ENCODE measurements around the gene ZMIZ1. TPM values are rescaled to one million over a fixed set of nuclear protein-coding genes. Genes with fewer than 3 reads are reported as not detected.
A peak's percentile ranks its signal among the peaks of the same experiment; 100 is the strongest.

Gene ZMIZ1
- total RNA-seq, 1 experiment from 2014 or later: 22.3 TPM

DNA sequence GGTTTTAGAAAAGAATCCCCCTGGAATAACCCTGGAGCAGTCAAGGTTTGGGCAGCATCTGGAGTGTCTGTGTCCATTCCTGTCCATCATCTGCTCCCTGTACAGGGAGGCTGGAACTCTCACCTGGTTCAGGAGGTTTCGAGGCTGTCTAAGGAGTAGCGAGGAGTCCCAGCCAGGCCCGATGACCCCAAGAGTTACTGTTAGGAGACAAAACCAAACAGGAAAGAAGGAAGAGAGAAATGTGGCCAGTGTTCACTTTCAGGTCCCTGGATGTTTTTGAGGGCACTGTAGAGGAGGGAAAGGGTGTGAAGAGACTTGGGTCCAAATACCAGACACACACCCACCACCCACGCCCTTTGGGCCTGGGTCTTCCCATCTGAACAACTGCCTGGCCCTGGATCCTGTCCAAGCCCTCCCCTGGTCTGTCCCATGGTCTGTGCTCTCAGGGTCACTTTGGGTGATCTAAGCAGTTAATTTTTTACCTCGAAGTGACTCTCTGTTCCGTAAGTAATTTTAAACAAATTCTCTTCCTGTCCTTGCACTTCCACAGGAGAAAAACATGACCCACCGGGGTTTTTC is 117.1 kb downstream of the ZMIZ1 start:
- H3K4me1 ChIP-seq (replicated peaks): peaks cover 92% of the 10 kb centered on the region
- peak overlapping the region; percentile 76 for H3K27ac ChIP-seq
- H3K36me3 ChIP-seq: peaks cover 67% of the 10 kb centered on the region
- no peak overlapping the region for H3K4me3 ChIP-seq
- H3K27me3 ChIP-seq (replicated peaks): no peaks in the 10 kb centered on the region
- DNase-seq (ENCODE audit: low read depth in 1 of 2, low spot score in 2 of 2): no peak
- H3K9me3 ChIP-seq (replicated peaks): no peaks in the 10 kb centered on the region

DNA sequence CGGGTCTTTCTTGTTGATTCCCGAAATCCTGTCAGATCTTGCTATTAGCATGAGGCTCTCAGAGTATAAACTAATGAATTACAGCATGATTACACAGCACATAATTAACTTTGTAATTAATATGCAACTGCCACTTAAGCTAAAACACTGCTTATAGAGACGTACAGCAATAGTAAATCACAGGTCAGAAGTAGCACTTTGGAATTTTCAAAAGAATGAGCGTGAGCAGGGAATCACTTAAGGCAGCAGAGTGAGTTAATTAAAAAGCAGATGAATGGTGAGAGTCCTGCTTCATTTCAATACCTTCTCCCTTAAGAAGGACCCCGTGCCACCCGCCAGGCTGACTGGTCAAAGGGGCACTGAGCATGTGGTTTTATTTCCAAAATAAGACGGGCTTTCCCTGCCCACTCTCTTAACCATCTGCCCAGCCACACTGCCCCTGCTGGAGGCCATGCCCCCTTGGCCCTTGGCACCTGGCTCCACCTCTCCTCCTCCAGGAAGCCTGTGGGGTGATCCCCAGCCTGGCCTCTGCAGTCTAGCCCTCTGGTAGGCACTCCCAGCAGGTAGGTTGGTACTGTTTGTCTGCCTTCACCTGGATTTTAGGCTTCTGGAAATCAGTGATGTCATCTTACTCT is 117.8 kb downstream of the ZMIZ1 start:
- H3K36me3 ChIP-seq: peaks cover 71% of the 10 kb centered on the region
- no peak for DNase-seq (ENCODE audit: low read depth in 1 of 2, low spot score in 2 of 2)
- peaks cover 92% of the 10 kb centered on the region for H3K4me1 ChIP-seq (replicated peaks)
- H3K9me3 ChIP-seq (replicated peaks): no peaks in the 10 kb centered on the region
- H3K27me3 ChIP-seq (replicated peaks): no peaks in the 10 kb centered on the region
- no peak overlapping the region for H3K4me3 ChIP-seq
- peak overlapping the region; percentile 76; the same call in 1 of the 2 replicates for H3K27ac ChIP-seq

DNA sequence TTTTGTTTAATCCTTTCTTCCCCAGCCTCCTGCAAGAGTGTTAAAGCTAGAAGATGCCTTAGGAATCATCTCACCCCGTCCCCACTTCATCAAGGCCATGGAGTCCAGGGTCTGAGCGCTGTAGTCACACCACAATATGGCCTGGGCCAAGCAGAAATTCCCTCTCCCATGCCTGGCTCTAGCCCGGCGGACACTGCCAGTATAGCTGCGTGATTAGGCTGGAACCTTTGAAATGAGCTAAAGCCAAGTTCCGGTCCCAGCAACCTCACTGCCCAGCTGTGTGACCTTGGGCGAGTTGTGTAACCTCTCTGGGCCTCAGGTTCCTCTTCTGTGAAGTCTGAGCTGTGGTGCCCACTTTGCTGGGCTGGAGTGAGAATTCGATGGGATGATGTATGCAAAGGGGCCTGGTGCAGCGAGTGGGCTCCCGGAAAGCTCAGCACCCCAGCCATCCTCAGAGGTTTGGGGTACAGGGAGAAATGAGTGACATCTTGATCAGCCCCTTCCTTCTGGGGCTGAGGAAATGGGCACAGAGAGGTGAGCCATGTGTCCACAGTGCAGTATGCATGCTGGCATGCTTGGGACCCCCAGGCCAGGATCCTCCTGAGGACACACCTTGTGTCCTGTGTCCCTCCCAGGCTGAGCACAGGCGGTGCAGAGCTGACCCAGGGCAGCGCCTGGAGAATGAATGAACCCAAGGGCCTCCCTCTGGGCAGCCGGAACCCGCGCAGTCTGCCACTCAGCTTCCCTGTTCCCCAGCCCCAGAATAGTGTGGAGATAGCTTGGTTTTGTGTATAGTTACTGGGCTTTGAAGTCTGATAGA is 118.6 kb downstream of the ZMIZ1 start:
- H3K36me3 ChIP-seq: peaks cover 66% of the 10 kb centered on the region
- no peak overlapping the region for H3K27ac ChIP-seq
- peaks cover 92% of the 10 kb centered on the region for H3K4me1 ChIP-seq (replicated peaks)
- H3K4me3 ChIP-seq: no peak overlapping the region
- DNase-seq (ENCODE audit: low read depth in 1 of 2, low spot score in 2 of 2): no peak
- H3K9me3 ChIP-seq (replicated peaks): no peaks in the 10 kb centered on the region
- no peaks in the 10 kb centered on the region for H3K27me3 ChIP-seq (replicated peaks)

DNA sequence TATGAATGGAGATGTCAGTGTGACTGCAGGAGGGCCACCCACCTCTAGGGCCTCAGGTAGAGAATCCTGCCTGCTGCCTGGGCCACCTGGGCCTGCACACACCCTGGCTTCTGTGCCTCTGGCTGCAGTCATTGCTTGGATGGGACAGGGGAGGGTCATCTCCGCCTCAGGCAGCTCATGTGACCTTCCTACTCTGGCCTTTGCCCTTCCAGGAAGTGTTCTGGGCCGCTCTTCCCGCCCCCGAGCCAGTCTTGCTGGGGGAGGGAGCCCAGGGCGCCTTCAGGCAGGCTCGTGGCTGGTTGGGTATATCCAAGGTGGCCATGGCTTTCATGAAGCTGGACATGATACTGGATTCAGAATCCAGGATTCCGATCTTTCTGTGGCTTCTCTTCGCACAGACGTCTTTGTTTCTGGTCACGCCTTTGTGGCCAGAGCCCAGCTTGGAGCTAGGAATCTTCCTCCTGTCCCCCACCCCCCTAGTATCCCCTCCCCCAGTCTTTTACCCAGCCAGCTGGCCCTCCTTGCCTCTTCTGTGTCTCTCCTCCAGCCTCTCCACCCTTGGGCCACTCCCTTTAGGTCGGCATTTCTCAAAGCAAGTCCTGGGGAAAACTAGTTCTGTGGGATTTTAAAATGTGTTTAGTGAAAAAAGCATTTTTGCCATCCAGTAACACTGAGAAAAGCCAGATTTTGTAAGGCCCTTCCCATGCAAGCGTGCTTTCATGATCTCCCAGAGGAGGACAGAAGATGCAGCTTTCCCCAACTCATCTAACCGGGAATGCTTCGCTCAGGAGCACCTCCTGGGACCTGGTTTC is 119.6 kb downstream of the ZMIZ1 start:
- H3K27ac ChIP-seq: no peak overlapping the region
- peaks cover 92% of the 10 kb centered on the region for H3K4me1 ChIP-seq (replicated peaks)
- no peaks in the 10 kb centered on the region for H3K9me3 ChIP-seq (replicated peaks)
- H3K36me3 ChIP-seq: peaks cover 63% of the 10 kb centered on the region
- no peak for DNase-seq (ENCODE audit: low read depth in 1 of 2, low spot score in 2 of 2)
- H3K27me3 ChIP-seq (replicated peaks): no peaks in the 10 kb centered on the region
- H3K4me3 ChIP-seq: no peak overlapping the region

DNA sequence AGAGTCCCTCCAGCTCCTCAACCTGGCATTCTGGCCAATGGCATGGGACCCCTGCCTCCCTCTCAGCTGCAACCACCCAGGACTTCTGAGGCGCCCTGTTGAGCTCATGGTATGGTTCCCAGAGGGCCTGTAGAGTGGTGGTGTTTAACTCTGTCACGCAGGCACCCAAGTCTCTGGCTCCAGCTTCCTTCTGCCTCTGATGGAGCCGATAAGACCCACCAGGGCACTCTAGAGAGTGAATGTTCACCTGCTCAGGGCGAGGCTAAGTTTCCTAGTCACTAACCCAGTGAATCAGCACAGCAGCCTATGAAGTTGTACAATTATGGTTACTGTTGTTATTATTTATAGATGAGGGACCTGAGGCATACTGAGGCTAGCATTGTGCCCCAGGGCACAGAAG is 120.4 kb downstream of the ZMIZ1 start:
- peaks cover 87% of the 10 kb centered on the region for H3K4me1 ChIP-seq (replicated peaks)
- no peak overlapping the region for H3K27ac ChIP-seq
- no peak for DNase-seq (ENCODE audit: low read depth in 1 of 2, low spot score in 2 of 2)
- no peaks in the 10 kb centered on the region for H3K9me3 ChIP-seq (replicated peaks)
- no peaks in the 10 kb centered on the region for H3K27me3 ChIP-seq (replicated peaks)
- no peak overlapping the region for H3K4me3 ChIP-seq
- peaks cover 70% of the 10 kb centered on the region for H3K36me3 ChIP-seq

DNA sequence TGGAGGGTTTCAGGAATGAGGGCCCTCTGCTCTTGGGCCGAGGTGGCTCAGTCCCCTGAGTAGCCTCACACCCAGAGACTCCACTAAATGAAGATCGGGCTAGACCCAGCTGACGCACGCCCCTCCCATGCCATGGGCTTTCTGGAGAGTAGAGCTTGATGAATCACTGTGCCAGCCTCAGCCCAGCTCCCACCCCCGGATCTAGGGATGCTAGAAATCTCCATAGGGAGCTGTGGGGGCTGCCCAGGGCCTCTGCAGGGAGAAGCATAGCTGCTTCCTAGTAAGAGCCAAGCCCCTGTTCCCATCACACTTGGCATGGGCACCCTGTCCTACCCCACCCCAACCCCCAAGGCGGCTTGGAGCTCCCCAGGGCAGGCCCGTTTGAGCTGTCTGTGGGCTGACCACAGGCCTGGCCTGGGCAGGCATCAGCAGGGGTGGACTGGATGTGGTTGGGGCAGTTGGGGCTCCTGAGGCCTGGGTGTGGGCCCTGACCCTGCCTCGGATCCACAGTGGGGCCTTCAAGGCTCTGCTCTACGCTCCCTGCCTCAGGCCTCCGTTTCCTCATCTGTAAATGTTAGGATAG is 121.2 kb downstream of the ZMIZ1 start:
- Histone ChIP-seq H3K27me3 (replicated peaks) (no peaks in the 10 kb centered on the region), H3K4me3 (no peak overlapping the region), H3K36me3 (peaks cover 67% of the 10 kb centered on the region), H3K9me3 (replicated peaks) (no peaks in the 10 kb centered on the region), H3K4me1 (replicated peaks) (peaks cover 84% of the 10 kb centered on the region), H3K27ac (0 out of 2 replicates have a peak overlapping the region, but pooled peaks have one; percentile 29)
- no peak for DNase-seq (ENCODE audit: low read depth in 1 of 2, low spot score in 2 of 2)

DNA sequence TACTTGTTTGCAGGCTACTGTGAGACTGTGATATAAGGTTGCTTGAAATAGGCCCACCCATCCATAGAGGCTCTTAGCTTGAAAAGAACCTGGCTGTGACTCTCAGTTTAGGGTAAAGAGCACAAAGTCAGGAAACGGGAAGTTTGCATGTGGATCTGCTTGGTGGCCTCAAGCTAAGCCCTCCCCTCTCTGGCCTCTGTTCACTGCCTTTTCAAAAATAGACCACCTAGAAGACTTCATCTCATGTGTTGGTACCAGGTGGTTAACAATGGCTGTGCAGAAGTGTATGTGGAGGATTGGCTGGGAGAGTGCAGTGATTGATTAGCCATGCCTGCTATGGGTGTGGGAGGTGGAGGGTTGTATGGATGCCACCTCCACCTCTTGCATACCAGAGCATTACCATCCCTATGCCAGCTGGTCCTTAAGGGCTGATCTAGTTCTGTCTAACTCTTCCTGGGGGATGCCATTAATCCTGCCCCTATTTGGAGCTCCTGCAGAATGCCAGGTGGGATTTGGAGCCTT is 122.0 kb downstream of the ZMIZ1 start:
- no peak overlapping the region for H3K4me3 ChIP-seq
- H3K27ac ChIP-seq: no peak overlapping the region
- no peak for DNase-seq (ENCODE audit: low read depth in 1 of 2, low spot score in 2 of 2)
- peaks cover 84% of the 10 kb centered on the region for H3K4me1 ChIP-seq (replicated peaks)
- H3K9me3 ChIP-seq (replicated peaks): no peaks in the 10 kb centered on the region
- H3K36me3 ChIP-seq: peaks cover 68% of the 10 kb centered on the region
- no peaks in the 10 kb centered on the region for H3K27me3 ChIP-seq (replicated peaks)

DNA sequence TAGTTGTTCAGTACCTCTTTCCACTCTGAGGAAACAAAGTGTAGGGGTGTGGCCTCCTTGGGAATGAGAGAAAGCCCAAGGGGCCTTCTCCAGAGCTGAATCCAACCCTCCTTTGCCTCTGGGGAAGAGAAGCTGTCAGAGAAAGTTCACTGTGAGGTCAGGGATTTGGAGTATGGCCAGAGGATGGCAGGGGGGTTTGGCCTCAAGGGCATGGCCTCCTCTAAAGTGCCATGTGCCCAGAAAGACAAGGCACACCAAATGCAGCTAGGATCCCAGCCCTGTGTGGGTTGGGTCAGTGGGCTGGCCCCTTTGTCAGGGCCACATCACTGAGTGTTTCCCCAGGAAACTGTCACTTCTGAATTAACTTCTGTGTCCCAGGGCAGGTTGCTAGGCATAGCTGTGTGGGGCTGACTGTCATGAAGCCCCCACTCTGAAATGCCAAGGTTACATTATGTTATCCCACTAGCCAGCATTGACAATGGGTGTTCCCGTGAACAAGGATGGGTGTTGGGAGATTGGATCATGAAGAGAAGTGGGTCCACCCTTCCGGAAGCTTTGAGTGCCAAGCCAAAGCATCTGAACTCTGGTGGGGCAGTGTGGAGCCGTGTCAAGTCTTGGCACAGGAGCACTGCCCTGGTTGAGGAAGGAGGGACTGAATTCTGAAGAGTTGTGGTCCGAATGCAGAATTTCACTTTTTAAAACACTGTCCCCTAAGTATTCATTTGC is 123.3 kb downstream of the ZMIZ1 start:
- Histone ChIP-seq H3K4me1 (replicated peaks) (peaks cover 84% of the 10 kb centered on the region), H3K27ac (peak overlapping the region; percentile 26), H3K4me3 (no peak overlapping the region), H3K9me3 (replicated peaks) (no peaks in the 10 kb centered on the region), H3K27me3 (replicated peaks) (no peaks in the 10 kb centered on the region), H3K36me3 (peaks cover 68% of the 10 kb centered on the region)
- DNase-seq (ENCODE audit: low read depth in 1 of 2, low spot score in 2 of 2): peak in 1 of 2 experiments; percentile 51

DNA sequence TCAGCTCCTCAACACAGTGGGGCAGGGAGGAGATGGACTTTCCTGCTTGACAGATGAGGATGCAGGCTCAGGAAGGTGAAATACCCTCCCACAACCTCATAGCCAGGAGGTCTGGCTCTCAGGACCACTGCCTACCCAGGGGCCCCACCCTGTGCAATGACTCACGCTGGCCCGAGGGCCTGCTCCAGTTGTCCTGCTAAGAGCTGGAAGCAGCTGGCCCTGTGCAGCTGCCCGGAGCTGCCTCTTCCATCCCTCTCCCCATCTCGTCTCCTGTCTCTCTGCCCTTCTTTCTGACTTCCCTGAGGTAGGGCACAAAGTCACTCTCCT is 123.9 kb downstream of the ZMIZ1 start:
- peaks cover 68% of the 10 kb centered on the region for H3K36me3 ChIP-seq
- H3K4me1 ChIP-seq (replicated peaks): peaks cover 85% of the 10 kb centered on the region
- peak; percentile 73 to 85 for DNase-seq (ENCODE audit: low read depth in 1 of 2, low spot score in 2 of 2)
- H3K4me3 ChIP-seq: no peak overlapping the region
- H3K27ac ChIP-seq: peak overlapping the region; percentile 26; the same call in 1 of the 2 replicates
- H3K27me3 ChIP-seq (replicated peaks): no peaks in the 10 kb centered on the region
- no peaks in the 10 kb centered on the region for H3K9me3 ChIP-seq (replicated peaks)

DNA sequence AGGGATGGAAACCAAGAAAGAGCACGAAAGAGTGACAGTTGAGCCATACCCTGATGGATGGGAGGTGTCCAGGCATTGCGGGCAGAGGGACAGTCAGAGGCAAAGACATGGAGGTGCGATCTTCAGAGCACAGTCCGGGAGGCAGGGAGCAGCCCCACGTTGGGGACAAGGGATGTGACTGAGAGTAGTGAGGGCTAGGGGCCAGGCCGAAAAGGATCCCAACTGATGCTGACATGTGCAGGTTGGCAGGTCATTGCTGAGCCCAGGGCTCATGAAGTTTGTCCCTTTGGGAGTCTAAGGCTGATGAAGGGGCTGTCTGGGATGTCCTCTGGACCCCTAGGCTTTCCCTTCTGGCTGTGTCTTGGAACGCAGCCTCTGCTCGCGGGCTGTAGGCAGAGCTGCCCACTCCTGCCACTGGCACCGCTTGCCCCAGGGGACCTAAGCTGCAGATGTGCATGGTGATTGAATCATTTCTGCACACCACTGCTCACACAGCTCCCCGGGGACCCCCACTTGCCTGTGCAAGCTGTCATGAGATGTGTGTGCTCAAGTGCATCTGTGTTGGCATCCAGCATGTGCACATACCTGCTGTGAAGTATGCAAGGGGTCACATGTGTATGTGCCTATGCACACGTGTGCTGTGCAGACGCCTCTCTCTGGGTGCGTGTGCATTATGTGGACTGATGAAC is 125.1 kb downstream of the ZMIZ1 start:
- no peak for DNase-seq (ENCODE audit: low read depth in 1 of 2, low spot score in 2 of 2)
- H3K4me1 ChIP-seq (replicated peaks): peaks cover 77% of the 10 kb centered on the region
- no peak overlapping the region for H3K4me3 ChIP-seq
- H3K27me3 ChIP-seq (replicated peaks): no peaks in the 10 kb centered on the region
- no peak overlapping the region for H3K27ac ChIP-seq
- peaks cover 65% of the 10 kb centered on the region for H3K36me3 ChIP-seq
- no peaks in the 10 kb centered on the region for H3K9me3 ChIP-seq (replicated peaks)

DNA sequence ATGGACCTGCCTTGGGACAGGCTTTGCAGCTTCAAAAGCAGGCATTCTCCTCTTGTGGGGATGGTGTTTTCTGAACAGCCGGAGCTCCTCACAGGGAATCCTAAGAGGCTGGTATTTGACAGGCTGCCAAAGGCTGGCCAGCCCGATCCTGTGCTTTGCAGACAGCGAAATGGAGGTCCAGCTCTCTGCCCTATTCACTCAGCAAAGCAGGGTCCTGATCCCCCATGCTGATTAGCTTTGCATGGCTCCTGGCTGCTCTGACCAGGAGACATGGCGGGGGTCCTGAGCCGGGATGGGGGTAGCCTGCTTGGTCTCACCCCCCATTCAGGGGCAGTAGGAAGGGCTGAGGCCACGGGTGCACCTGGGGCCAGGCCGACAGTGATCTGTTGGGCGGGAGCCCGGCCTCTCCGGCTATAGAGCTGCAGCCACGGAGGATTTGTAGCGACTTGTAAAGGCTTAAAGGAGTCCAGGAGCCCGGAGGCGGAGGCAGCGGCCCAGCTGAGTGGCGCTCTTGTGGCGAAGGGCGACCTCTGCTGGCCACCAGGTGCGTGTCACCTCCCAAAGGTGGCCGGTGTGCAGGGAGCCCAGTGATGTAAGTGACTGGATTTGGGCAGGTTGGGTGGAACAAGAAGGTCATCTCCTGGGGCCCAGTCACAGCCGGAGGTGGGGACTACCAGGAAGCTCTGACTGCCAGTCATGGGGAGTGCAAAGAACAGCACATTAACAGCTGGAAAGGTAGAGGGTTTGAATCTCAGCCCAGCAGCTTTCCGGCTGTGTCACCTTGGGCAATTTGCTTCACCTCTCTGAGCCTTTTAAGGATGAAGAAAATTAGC is 126.5 kb downstream of the ZMIZ1 start:
- peaks cover 63% of the 10 kb centered on the region for H3K4me1 ChIP-seq (replicated peaks)
- H3K9me3 ChIP-seq (replicated peaks): no peaks in the 10 kb centered on the region
- no peak overlapping the region for H3K4me3 ChIP-seq
- H3K27ac ChIP-seq: no peak overlapping the region
- peaks cover 56% of the 10 kb centered on the region for H3K36me3 ChIP-seq
- no peaks in the 10 kb centered on the region for H3K27me3 ChIP-seq (replicated peaks)
- peak; percentile 79 to 87 for DNase-seq (ENCODE audit: low read depth in 1 of 2, low spot score in 2 of 2)
